Measurements from ENCODE around the gene ACOT7. TPM values are rescaled to one million over a fixed set of nuclear protein-coding genes. Genes with fewer than 3 reads are reported as not detected.

The ACOT7 gene
- total RNA-seq, 2 experiments from 2014 or later: 101 TPM

- peaks cover 5% of the 10 kb centered on the region for H3K36me3 Mint-ChIP-seq (ENCODE audit: low read depth)
- H3K27ac Mint-ChIP-seq: peak overlapping the region; percentile 46
- DNase-seq: no peak
- no peaks in the 10 kb centered on the region for H3K27me3 Mint-ChIP-seq
- ChIA-PET CTCF (no interaction called here), POLR2A (no interaction called here)
- H3K4me3 Mint-ChIP-seq: no peak overlapping the region
- H3K9me3 Mint-ChIP-seq: no peaks in the 10 kb centered on the region
- H3K4me1 Mint-ChIP-seq: peaks cover 38% of the 10 kb centered on the region
These were observed 41.4 kb downstream of the ACOT7 start for GRCh38 chr1:6352138-6352563.

GRCh38 chr1:6351480-6352137 lies 42.0 kb downstream of the ACOT7 start:
- peaks cover 35% of the 10 kb centered on the region for H3K4me1 Mint-ChIP-seq
- POLR2A ChIA-PET: interaction anchor here (1.1 kb wide), 1 partner anchor 42 kb away, joined by 3 read pairs; the partner anchor contains the start of gene ACOT7
- H3K27ac Mint-ChIP-seq: peak overlapping the region; percentile 68
- peaks cover 5% of the 10 kb centered on the region for H3K36me3 Mint-ChIP-seq (ENCODE audit: low read depth)
- H3K4me3 Mint-ChIP-seq: no peak overlapping the region
- no peak for DNase-seq
- H3K9me3 Mint-ChIP-seq: no peaks in the 10 kb centered on the region
- CTCF ChIA-PET: no interaction called here
- H3K27me3 Mint-ChIP-seq: no peaks in the 10 kb centered on the region

GRCh38 chr1:6350416-6351088 lies 43.0 kb downstream of the ACOT7 start:
- CTCF ChIA-PET: interaction anchor here (1.0 to 3.1 kb wide), 3 partner anchors 10 to 54 kb away, joined by 3 to 12 read pairs (median 4); no protein-coding TSS in a partner anchor
- DNase-seq: no peak
- peak overlapping the region; percentile 14 for H3K27ac Mint-ChIP-seq

GRCh38 chr1:6349254-6349943 lies 44.2 kb downstream of the ACOT7 start:
- no peak overlapping the region for H3K4me3 Mint-ChIP-seq
- H3K9me3 Mint-ChIP-seq: no peaks in the 10 kb centered on the region
- CTCF ChIA-PET: interaction anchor here (1.2 to 3.1 kb wide), 14 partner anchors 9 to 141 kb away, joined by 3 to 22 read pairs (median 8); no protein-coding TSS in a partner anchor
- H3K27ac Mint-ChIP-seq: peak overlapping the region; percentile 89
- H3K4me1 Mint-ChIP-seq: peaks cover 37% of the 10 kb centered on the region
- no peaks in the 10 kb centered on the region for H3K27me3 Mint-ChIP-seq
- DNase-seq: peak; percentile 15
- peaks cover 5% of the 10 kb centered on the region for H3K36me3 Mint-ChIP-seq (ENCODE audit: low read depth)
- POLR2A ChIA-PET: interaction anchor here (0.6 to 1.0 kb wide), 2 partner anchors 44 to 114 kb away, joined by 3 to 6 read pairs; partner anchors contain the start of gene ACOT7

More at GRCh38 chr1:6350416-6351088, 43.0 kb downstream of the ACOT7 start:
- Mint-ChIP-seq H3K36me3 (ENCODE audit: low read depth) (peaks cover 5% of the 10 kb centered on the region), H3K27me3 (no peaks in the 10 kb centered on the region), H3K4me3 (no peak overlapping the region), H3K4me1 (peaks cover 40% of the 10 kb centered on the region), H3K9me3 (no peaks in the 10 kb centered on the region)
- POLR2A ChIA-PET: interaction anchor here (1.1 kb wide), 1 partner anchor 43 kb away, joined by 3 read pairs; the partner anchor contains the start of gene ACOT7

GRCh38 chr1:6348511-6349191 lies 44.9 kb downstream of the ACOT7 start:
- peak overlapping the region; percentile 46 for H3K4me3 Mint-ChIP-seq
- no peaks in the 10 kb centered on the region for H3K9me3 Mint-ChIP-seq
- H3K27ac Mint-ChIP-seq: peak overlapping the region; percentile 89
- CTCF ChIA-PET: interaction anchor here (0.7 to 3.1 kb wide), 22 partner anchors 10 to 142 kb away, joined by 3 to 22 read pairs (median 6); no protein-coding TSS in a partner anchor
- DNase-seq: peak; percentile 76
- peaks cover 8% of the 10 kb centered on the region for H3K36me3 Mint-ChIP-seq (ENCODE audit: low read depth)
- H3K4me1 Mint-ChIP-seq: peaks cover 37% of the 10 kb centered on the region
- H3K27me3 Mint-ChIP-seq: no peaks in the 10 kb centered on the region
- POLR2A ChIA-PET: interaction anchor here (0.6 to 1.0 kb wide), 2 partner anchors 45 to 113 kb away, joined by 3 to 6 read pairs; partner anchors contain the start of gene ACOT7

- Mint-ChIP-seq H3K4me3 (peak overlapping the region; percentile 46), H3K27ac (peak overlapping the region; percentile 89), H3K36me3 (ENCODE audit: low read depth) (peaks cover 8% of the 10 kb centered on the region), H3K27me3 (no peaks in the 10 kb centered on the region), H3K9me3 (no peaks in the 10 kb centered on the region), H3K4me1 (peaks cover 38% of the 10 kb centered on the region)
- peak; percentile 75 for DNase-seq
- POLR2A ChIA-PET: interaction anchor here (1.0 kb wide), 1 partner anchor 46 kb away, joined by 6 read pairs; the partner anchor contains the start of gene ACOT7
- CTCF ChIA-PET: interaction anchor here (0.7 to 3.1 kb wide), 24 partner anchors 9 to 143 kb away, joined by 3 to 22 read pairs (median 5); no protein-coding TSS in a partner anchor
These were observed 45.7 kb downstream of the ACOT7 start for GRCh38 chr1:6347641-6348487.

GRCh38 chr1:6345460-6345859 lies 48.1 kb downstream of the ACOT7 start:
- Mint-ChIP-seq H3K4me1 (peaks cover 34% of the 10 kb centered on the region), H3K27me3 (no peaks in the 10 kb centered on the region), H3K27ac (no peak overlapping the region), H3K9me3 (no peaks in the 10 kb centered on the region), H3K4me3 (no peak overlapping the region), H3K36me3 (ENCODE audit: low read depth) (peaks cover 8% of the 10 kb centered on the region)
- ChIA-PET POLR2A (no interaction called here), CTCF (interaction anchor here (0.9 to 2.8 kb wide), 4 partner anchors 60 to 121 kb away, joined by 3 to 18 read pairs (median 3); no protein-coding TSS in a partner anchor)
- no peak for DNase-seq

GRCh38 chr1:6345009-6345408 lies 48.6 kb downstream of the ACOT7 start:
- no peaks in the 10 kb centered on the region for H3K27me3 Mint-ChIP-seq
- ChIA-PET POLR2A (no interaction called here), CTCF (interaction anchor here (0.8 to 2.8 kb wide), 4 partner anchors 60 to 121 kb away, joined by 3 to 18 read pairs (median 4); no protein-coding TSS in a partner anchor)
- peaks cover 8% of the 10 kb centered on the region for H3K36me3 Mint-ChIP-seq (ENCODE audit: low read depth)
- H3K9me3 Mint-ChIP-seq: no peaks in the 10 kb centered on the region
- DNase-seq: no peak
- H3K4me1 Mint-ChIP-seq: peaks cover 32% of the 10 kb centered on the region
- no peak overlapping the region for H3K27ac Mint-ChIP-seq
- no peak overlapping the region for H3K4me3 Mint-ChIP-seq

GRCh38 chr1:6343506-6344405 lies 49.8 kb downstream of the ACOT7 start:
- Mint-ChIP-seq H3K4me3 (no peak overlapping the region), H3K27ac (peak overlapping the region; percentile 73), H3K4me1 (peaks cover 21% of the 10 kb centered on the region), H3K9me3 (no peaks in the 10 kb centered on the region), H3K27me3 (no peaks in the 10 kb centered on the region), H3K36me3 (ENCODE audit: low read depth) (peaks cover 8% of the 10 kb centered on the region)
- CTCF ChIA-PET: interaction anchor here (0.5 to 2.8 kb wide), 7 partner anchors 11 to 1942 kb away, joined by 3 to 18 read pairs (median 3); no protein-coding TSS in a partner anchor
- POLR2A ChIA-PET: no interaction called here
- peak; percentile 76 for DNase-seq

- peaks cover 3% of the 10 kb centered on the region for H3K36me3 Mint-ChIP-seq (ENCODE audit: low read depth)
- H3K4me1 Mint-ChIP-seq: peaks cover 9% of the 10 kb centered on the region
- no peaks in the 10 kb centered on the region for H3K27me3 Mint-ChIP-seq
- no peak for DNase-seq
- ChIA-PET CTCF (no interaction called here), POLR2A (no interaction called here)
- no peaks in the 10 kb centered on the region for H3K9me3 Mint-ChIP-seq
- H3K4me3 Mint-ChIP-seq: no peak overlapping the region
- no peak overlapping the region for H3K27ac Mint-ChIP-seq
These were observed 51.5 kb downstream of the ACOT7 start for GRCh38 chr1:6342056-6342455.
